ENCODE measurements around the gene CACNA1C. TPM values are rescaled to one million over a fixed set of nuclear protein-coding genes. Genes with fewer than 3 reads are reported as not detected.

The CACNA1C gene
- total RNA-seq, 1 experiment from 2014 or later = 1.1 TPM

GRCh38 chr12:2557597-2557996 lies 504.8 kb downstream of the CACNA1C start:
- Histone ChIP-seq H4K91ac (ENCODE audit: insufficient read length, low read depth, low read length) (no peak overlapping the region), H3K79me2 (ENCODE audit: insufficient read depth, low read length) (no peaks in the 10 kb centered on the region), H3K27me3 (ENCODE audit: insufficient read depth, low read length) (no peaks in the 10 kb centered on the region), H2BK120ac (ENCODE audit: low read depth, low read length, poor library complexity, severe bottlenecking) (no peak overlapping the region), H3K4me1 (ENCODE audit: insufficient read depth, low read length) (no peaks in the 10 kb centered on the region), H3K9me3 (ENCODE audit: control insufficient read depth, low read depth, low read length) (no peaks in the 10 kb centered on the region), H2BK20ac (ENCODE audit: low read depth, low read length, poor library complexity, severe bottlenecking) (no peak overlapping the region), H3K4ac (ENCODE audit: low read depth, low read length) (no peak overlapping the region), H4K20me1 (ENCODE audit: control insufficient read depth, insufficient read depth, insufficient read length) (no peaks in the 10 kb centered on the region), H3K23me2 (ENCODE audit: insufficient read length, low read depth, low read length, poor library complexity, severe bottlenecking) (no peaks in the 10 kb centered on the region), H3K27ac (ENCODE audit: insufficient read length, low read depth, low read length) (no peak overlapping the region), H2AFZ (ENCODE audit: low read length) (no peak overlapping the region), H3K23ac (ENCODE audit: insufficient read length, low read depth, low read length) (no peak overlapping the region), H2BK5ac (ENCODE audit: insufficient read length, low read length) (no peak overlapping the region), H3K9ac (ENCODE audit: extremely low read depth, insufficient read length, low read length) (no peak overlapping the region), H3K79me1 (ENCODE audit: insufficient read depth, low read depth, low read length, poor library complexity, severe bottlenecking) (no peaks in the 10 kb centered on the region), H2AK5ac (ENCODE audit: insufficient read length, low read length) (no peak overlapping the region), H3K18ac (ENCODE audit: insufficient read length, low read depth, low read length) (no peak overlapping the region), H4K8ac (replicated peaks; ENCODE audit: insufficient read length, low read depth, low read length) (no peak overlapping the region), H2BK15ac (ENCODE audit: low read depth, low read length) (no peak overlapping the region), H2BK12ac (ENCODE audit: insufficient read length, low read depth, low read length) (no peak overlapping the region), H3K4me2 (ENCODE audit: insufficient read depth, insufficient read length, low read length) (no peak overlapping the region), H3K56ac (ENCODE audit: insufficient read length, low read depth, low read length) (no peak overlapping the region), H4K5ac (ENCODE audit: insufficient read length, low read depth, low read length) (no peak overlapping the region), H3T11ph (ENCODE audit: low read length) (no peak overlapping the region), H3K14ac (ENCODE audit: insufficient read depth, low read length) (no peak overlapping the region)
- H3K27ac Mint-ChIP-seq = no peak overlapping the region
- no peak overlapping the region for H3K4me3 Mint-ChIP-seq
- no peaks in the 10 kb centered on the region for H3K36me3 Mint-ChIP-seq (ENCODE audit: insufficient read depth in 1 of 3, low read depth in 3 of 3)
- H3K27me3 Mint-ChIP-seq (ENCODE audit: low read depth) = peaks cover 14% of the 10 kb centered on the region
- TF ChIP-seq, protein P1, sequence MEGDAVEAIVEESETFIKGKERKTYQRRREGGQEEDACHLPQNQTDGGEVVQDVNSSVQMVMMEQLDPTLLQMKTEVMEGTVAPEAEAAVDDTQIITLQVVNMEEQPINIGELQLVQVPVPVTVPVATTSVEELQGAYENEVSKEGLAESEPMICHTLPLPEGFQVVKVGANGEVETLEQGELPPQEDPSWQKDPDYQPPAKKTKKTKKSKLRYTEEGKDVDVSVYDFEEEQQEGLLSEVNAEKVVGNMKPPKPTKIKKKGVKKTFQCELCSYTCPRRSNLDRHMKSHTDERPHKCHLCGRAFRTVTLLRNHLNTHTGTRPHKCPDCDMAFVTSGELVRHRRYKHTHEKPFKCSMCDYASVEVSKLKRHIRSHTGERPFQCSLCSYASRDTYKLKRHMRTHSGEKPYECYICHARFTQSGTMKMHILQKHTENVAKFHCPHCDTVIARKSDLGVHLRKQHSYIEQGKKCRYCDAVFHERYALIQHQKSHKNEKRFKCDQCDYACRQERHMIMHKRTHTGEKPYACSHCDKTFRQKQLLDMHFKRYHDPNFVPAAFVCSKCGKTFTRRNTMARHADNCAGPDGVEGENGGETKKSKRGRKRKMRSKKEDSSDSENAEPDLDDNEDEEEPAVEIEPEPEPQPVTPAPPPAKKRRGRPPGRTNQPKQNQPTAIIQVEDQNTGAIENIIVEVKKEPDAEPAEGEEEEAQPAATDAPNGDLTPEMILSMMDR (conservative IDR thresholded peaks at IDR 0.05) = no peak
- no peak for DNase-seq
- no peaks in the 10 kb centered on the region for H3K9me3 Mint-ChIP-seq
- H3K4me1 Mint-ChIP-seq = peaks cover 5 to 9% of the 10 kb centered on the region in 2 experiments
- WGBS (ENCODE audit: extremely low coverage, insufficient read length, low lambda C conversion rate) = no CpG with 5 or more reads among the region's 3 CpGs

Data from H9 (cell line).